ENCODE measurements around the gene ANKRD44. TPM values are rescaled to one million over a fixed set of nuclear protein-coding genes. Genes with fewer than 3 reads are reported as not detected.

The ANKRD44 gene
- total RNA-seq, 2 donors from 2014 or later = 57.8 to 93.4 TPM

DNA sequence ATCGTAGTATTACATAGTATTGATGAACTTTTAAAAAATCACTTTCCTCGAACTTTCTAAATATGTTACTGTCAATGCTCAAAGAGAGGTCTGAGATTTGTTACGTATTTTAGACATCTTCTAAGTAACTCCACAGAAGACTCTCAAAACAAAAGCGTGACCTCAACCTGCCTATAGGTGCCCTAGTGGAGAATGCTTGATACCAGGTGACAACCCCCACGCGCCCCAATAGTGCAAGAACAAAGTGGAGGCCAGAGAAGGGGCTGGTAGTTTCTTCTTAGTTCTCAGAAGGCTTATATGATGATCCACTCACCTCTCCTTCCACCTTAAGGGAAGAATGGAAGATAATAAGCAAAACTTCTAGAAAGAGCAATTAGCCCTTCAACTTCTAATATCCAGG is 102.6 kb downstream of the ANKRD44 start:
- no peaks in the 10 kb centered on the region for H3K36me3 ChIP-seq
- no peaks in the 10 kb centered on the region for H3K27me3 ChIP-seq (replicated peaks; ENCODE audit: insufficient read depth)
- DNase-seq (ENCODE audit: low spot score) = no peak
- H3K4me3 ChIP-seq = no peak overlapping the region
- TF ChIP-seq, protein P1, sequence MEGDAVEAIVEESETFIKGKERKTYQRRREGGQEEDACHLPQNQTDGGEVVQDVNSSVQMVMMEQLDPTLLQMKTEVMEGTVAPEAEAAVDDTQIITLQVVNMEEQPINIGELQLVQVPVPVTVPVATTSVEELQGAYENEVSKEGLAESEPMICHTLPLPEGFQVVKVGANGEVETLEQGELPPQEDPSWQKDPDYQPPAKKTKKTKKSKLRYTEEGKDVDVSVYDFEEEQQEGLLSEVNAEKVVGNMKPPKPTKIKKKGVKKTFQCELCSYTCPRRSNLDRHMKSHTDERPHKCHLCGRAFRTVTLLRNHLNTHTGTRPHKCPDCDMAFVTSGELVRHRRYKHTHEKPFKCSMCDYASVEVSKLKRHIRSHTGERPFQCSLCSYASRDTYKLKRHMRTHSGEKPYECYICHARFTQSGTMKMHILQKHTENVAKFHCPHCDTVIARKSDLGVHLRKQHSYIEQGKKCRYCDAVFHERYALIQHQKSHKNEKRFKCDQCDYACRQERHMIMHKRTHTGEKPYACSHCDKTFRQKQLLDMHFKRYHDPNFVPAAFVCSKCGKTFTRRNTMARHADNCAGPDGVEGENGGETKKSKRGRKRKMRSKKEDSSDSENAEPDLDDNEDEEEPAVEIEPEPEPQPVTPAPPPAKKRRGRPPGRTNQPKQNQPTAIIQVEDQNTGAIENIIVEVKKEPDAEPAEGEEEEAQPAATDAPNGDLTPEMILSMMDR (IDR thresholded peaks at IDR 0.05) = no peak
- H3K27ac ChIP-seq = no peak overlapping the region
- peaks cover 52 to 78% of the 10 kb centered on the region in 2 donors for H3K4me1 ChIP-seq (ENCODE audit: control insufficient read depth in 1 of 2, low read depth in 2 of 2)
- H3K9me3 ChIP-seq = no peaks in the 10 kb centered on the region
- no peak for ATAC-seq (ENCODE audit: insufficient number of reproducible peaks, low FRiP score, low read depth)

DNA sequence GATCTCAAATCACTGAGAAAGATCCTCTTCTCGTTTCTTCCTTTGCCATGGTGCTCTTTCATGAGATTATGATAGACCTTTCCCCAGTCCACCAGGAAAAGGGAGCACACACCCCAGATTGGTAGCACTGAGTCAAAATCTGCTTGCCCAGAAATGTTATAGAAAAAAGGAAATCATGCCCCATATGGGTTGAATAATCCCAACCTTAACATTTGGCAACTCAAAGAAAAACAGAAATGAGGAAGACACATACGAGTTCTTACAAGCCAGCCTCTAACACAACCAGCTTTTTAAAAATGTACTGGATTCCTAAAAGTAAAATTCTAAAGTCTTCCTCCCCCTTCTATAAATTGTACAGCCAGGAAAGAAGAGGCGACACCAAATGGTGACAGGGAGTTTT is 103.0 kb downstream of the ANKRD44 start:
- Histone ChIP-seq H3K9me3 (no peaks in the 10 kb centered on the region), H3K36me3 (no peaks in the 10 kb centered on the region), H3K27me3 (replicated peaks; ENCODE audit: insufficient read depth) (no peaks in the 10 kb centered on the region), H3K4me1 (ENCODE audit: control insufficient read depth in 1 of 2, low read depth in 2 of 2) (peaks cover 49 to 76% of the 10 kb centered on the region in 2 donors), H3K27ac (no peak overlapping the region), H3K4me3 (no peak overlapping the region)
- ATAC-seq (ENCODE audit: insufficient number of reproducible peaks, low FRiP score, low read depth) (no peak), DNase-seq (ENCODE audit: low spot score) (no peak)
- TF ChIP-seq, protein P1 (IDR thresholded peaks at IDR 0.05) = no peak

DNA sequence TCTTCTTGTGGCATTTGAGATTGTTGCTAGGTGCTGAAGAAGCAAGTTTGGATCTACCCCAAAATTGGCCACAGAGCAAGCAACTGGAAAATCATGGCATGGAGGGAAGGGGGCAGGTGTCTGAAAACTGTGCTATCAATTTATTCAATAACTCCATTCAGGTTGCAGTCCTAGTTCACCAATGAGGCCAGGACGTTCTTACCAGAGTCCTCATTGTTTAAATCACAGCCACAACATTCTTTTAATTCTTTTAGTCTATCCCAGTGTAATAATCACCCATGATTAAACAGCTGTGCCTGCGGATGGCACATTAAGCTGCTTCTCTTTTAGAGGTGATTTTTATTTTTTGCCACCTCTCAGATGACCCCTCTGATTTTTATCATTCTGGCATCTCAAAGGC is 103.5 kb downstream of the ANKRD44 start:
- Histone ChIP-seq H3K4me3 (no peak overlapping the region), H3K4me1 (ENCODE audit: control insufficient read depth in 1 of 2, low read depth in 2 of 2) (peaks cover 49 to 76% of the 10 kb centered on the region in 2 donors), H3K9me3 (no peaks in the 10 kb centered on the region), H3K27ac (no peak overlapping the region), H3K27me3 (replicated peaks; ENCODE audit: insufficient read depth) (no peaks in the 10 kb centered on the region), H3K36me3 (no peaks in the 10 kb centered on the region)
- DNase-seq (ENCODE audit: low spot score) (no peak), ATAC-seq (ENCODE audit: insufficient number of reproducible peaks, low FRiP score, low read depth) (no peak)
- TF ChIP-seq, protein P1 (IDR thresholded peaks at IDR 0.05) = no peak

DNA sequence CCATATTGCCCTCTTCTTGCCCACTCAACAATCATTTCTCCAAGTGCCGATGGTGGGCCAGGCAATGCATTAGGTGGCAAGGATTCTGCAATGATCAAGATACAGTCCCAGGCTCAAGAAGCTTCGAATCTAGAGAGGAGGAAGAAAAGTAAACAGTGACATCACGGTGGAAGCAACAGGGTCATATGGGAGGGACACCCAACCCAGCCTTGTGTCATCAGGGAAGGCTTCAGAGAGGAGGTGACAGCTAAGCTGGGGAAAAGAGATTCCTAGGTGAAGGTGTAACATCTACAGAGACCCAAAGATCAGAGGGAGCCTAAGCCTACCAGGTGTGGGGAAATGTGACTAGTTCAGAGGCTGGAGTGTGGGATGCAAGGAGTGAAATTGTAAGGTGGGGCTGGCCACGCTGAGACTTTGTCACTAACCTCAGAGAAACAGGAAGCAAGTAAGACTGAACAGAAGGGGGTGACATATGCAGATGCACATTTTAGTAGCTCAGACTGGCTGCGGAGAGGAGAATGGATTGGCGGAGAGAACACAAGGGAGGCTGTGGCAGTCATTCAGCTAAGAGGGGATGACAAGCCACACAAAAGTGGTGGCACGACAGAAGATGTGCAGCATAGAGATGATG is 104.9 kb downstream of the ANKRD44 start:
- DNase-seq (ENCODE audit: low spot score) = no peak
- no peaks in the 10 kb centered on the region for H3K9me3 ChIP-seq
- H3K36me3 ChIP-seq = no peaks in the 10 kb centered on the region
- peak overlapping the region; percentile 32 to 68 for H3K27ac ChIP-seq
- no peaks in the 10 kb centered on the region for H3K27me3 ChIP-seq (replicated peaks; ENCODE audit: insufficient read depth)
- no peak overlapping the region for H3K4me3 ChIP-seq
- ATAC-seq (ENCODE audit: insufficient number of reproducible peaks, low FRiP score, low read depth) = no peak
- TF ChIP-seq, protein P1 (IDR thresholded peaks at IDR 0.05) = no peak
- peaks cover 53 to 73% of the 10 kb centered on the region in 2 donors for H3K4me1 ChIP-seq (ENCODE audit: control insufficient read depth in 1 of 2, low read depth in 2 of 2)

DNA sequence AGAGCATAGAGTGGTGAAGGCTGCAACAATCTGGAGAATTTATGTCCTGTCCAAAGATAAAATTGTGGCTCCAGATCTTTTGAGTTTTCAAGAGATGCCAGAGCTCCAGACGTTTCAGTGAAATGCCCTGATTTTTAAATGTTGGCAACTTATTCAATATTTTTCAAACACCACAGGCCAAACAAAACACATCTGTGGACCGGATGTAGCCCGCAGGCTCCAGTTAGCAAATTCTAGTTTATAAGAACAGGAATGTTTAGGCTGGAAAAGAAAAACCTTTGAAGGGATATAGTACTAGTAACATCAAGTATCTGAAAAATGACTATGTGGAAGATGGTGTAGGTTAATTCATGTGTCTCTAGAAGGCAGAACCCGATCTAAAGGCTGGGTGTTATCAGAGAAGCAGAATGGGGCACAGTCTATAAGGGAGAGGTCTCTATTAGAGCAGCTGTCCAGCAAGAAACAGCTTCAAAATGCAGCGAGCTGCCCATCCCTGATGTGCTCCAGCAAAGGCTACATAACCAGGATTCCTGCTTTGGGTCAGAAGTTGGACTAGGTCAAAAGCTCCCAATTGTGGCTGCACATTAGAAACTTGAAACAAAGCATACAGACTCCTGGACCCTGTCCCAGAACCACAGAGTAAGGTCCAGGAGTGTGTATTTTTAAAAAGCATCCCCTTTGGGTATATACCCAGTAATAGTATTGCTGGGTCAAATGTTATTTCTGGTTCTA is 105.9 kb downstream of the ANKRD44 start:
- peak overlapping the region; percentile 32 to 68 for H3K27ac ChIP-seq
- no peaks in the 10 kb centered on the region for H3K36me3 ChIP-seq
- H3K4me1 ChIP-seq (ENCODE audit: control insufficient read depth in 1 of 2, low read depth in 2 of 2) = peaks cover 58 to 72% of the 10 kb centered on the region in 2 donors
- TF ChIP-seq, protein P1 (IDR thresholded peaks at IDR 0.05) = no peak
- DNase-seq (ENCODE audit: low spot score) = no peak
- no peak for ATAC-seq (ENCODE audit: insufficient number of reproducible peaks, low FRiP score, low read depth)
- no peaks in the 10 kb centered on the region for H3K9me3 ChIP-seq
- peak overlapping the region; percentile 45 for H3K4me3 ChIP-seq
- no peaks in the 10 kb centered on the region for H3K27me3 ChIP-seq (replicated peaks; ENCODE audit: insufficient read depth)
